K562 (cell line): ENCODE results near the gene TMEM117. TPM values are rescaled to one million over a fixed set of nuclear protein-coding genes. Genes with fewer than 3 reads are reported as not detected.

ENCODE experiments used
- ATF3 ChIP-seq, 2 experiments: fragments of 450-650 bp in 1 of 2; sonication (generic) in 1 of 2; formaldehyde crosslinking in 1 of 2; IDR thresholded peaks in 1 of 2; conservative IDR thresholded peaks in 1 of 2; 2 replicates each; pipeline versions ENCODE4 v1.6.1 to v1.8.1; 2016 to 2023; ENCODE audit warnings: mild to moderate bottlenecking in 2 of 2, moderate library complexity in 2 of 2, inconsistent platforms in 1 of 2, missing genetic modification reagents in 1 of 2
- BRCA1 ChIP-seq, 2 experiments: fragments of 450-650 bp in 1 of 2; sonication (generic) in 1 of 2; formaldehyde crosslinking in 1 of 2; IDR thresholded peaks; 2 replicates each; pipeline versions ENCODE4 v1.5.0 to v1.6.1; 2017 to 2020; ENCODE audit warnings: mild to moderate bottlenecking in 1 of 2, missing genetic modification reagents in 1 of 2
- COPS2 ChIP-seq: fragments of 450-650 bp; conservative IDR thresholded peaks from 2 replicates; pipeline ENCODE4 v1.6.1; 2016; ENCODE audit warnings: mild to moderate bottlenecking, moderate library complexity
- CUX1 ChIP-seq: fragments of 200-800 bp; sonication (Bioruptor generic); IDR thresholded peaks from 2 replicates; pipeline ENCODE4 v1.6.1; 2016; ENCODE audit warnings: missing genetic modification characterization, missing compliant biosample characterization
- EWSR1 ChIP-seq: fragments of 450-650 bp; IDR thresholded peaks from 2 replicates; pipeline ENCODE4 v1.6.1; 2018; ENCODE audit warnings: borderline replicate concordance, mild to moderate bottlenecking, low read depth, moderate library complexity; ENCODE audit not compliant: partially characterized antibody
- KDM5B ChIP-seq: fragments of 200-600 bp; sonication (generic); IDR thresholded peaks from 2 replicates; pipeline ENCODE4 v1.6.1; 2012; ENCODE audit warnings: low read depth, mild to moderate bottlenecking, moderate library complexity, low read length, control low read depth, inconsistent platforms; ENCODE audit not compliant: insufficient replicate concordance
- MECOM ChIP-seq: fragments of 250-450 bp; sonication (Bioruptor Pico); IDR thresholded peaks from 2 replicates; pipeline ENCODE4 v1.8.0; 2022; ENCODE audit warnings: inconsistent platforms
- MYBL2 ChIP-seq, 2 experiments: fragments of 450-650 bp in 1 of 2; sonication (generic) in 1 of 2; formaldehyde crosslinking in 1 of 2; IDR thresholded peaks; 2 replicates each; pipeline versions ENCODE4 v1.6.1 to v1.8.1; 2017 to 2022; ENCODE audit warnings: borderline replicate concordance in 1 of 2, inconsistent platforms in 1 of 2, low read depth in 1 of 2, mild to moderate bottlenecking in 1 of 2, missing genetic modification reagents in 1 of 2, moderate library complexity in 1 of 2
- NR4A1 ChIP-seq, 2 experiments: fragments of 250-450 bp in 1 of 2; fragments of 450-650 bp in 1 of 2; sonication (Bioruptor Pico) in 1 of 2; IDR thresholded peaks; 2 replicates each; pipeline versions ENCODE4 v1.4.0 to v1.6.1; 2016 to 2020; ENCODE audit warnings: mild to moderate bottlenecking in 2 of 2, missing compliant biosample characterization in 1 of 2, missing genetic modification characterization in 1 of 2, moderate library complexity in 1 of 2
- SOX6 ChIP-seq: fragments of 450-650 bp; IDR thresholded peaks from 2 replicates; pipeline ENCODE4 v1.6.1; 2014; ENCODE audit warnings: mild to moderate bottlenecking
- STAT5B ChIP-seq: fragments of 250-450 bp; sonication (Bioruptor Pico); IDR thresholded peaks from 2 replicates; pipeline ENCODE4 v1.8.0; 2021; ENCODE audit warnings: mild to moderate bottlenecking, inconsistent platforms
- ZKSCAN8 ChIP-seq: fragments of 200-800 bp; sonication (Bioruptor generic); IDR thresholded peaks from 2 replicates; pipeline ENCODE4 v1.6.1; 2016; ENCODE audit warnings: missing genetic modification characterization, missing compliant biosample characterization
- ZNF253 ChIP-seq: fragments of 250-450 bp; sonication (Bioruptor Pico); conservative IDR thresholded peaks from 2 replicates; pipeline ENCODE4 v1.6.1; 2021; ENCODE audit warnings: mild to moderate bottlenecking
- ZNF518B ChIP-seq: fragments of 250-450 bp; sonication (Bioruptor Pico); IDR thresholded peaks from 2 replicates; pipeline ENCODE4 v1.5.0; 2021; ENCODE audit warnings: mild to moderate bottlenecking, moderate library complexity
- polyA plus RNA-seq, 8 experiments: library from polyadenylated mRNA; depleted of rRNA in 4 of 8; stranded (reverse) in 5 of 8; unstranded in 3 of 8; fragments of >200 nt; fragmentation: Nextera tagmentation in 2 of 8; fragmentation: Illumina TruSeq in 1 of 8; extraction: Ambion mirVana in 2 of 8; extraction: Trizol in 1 of 8; gene quantifications; 2 replicates each; pipeline versions ENCODE4 v1.2.1 to v1.2.3, GENCODE V29; 2011 to 2014; ENCODE audit warnings: inconsistent platforms in 1 of 8, missing spikeins in 1 of 8
- total RNA-seq, 7 experiments: library from RNA; depleted of rRNA in 6 of 7; stranded (reverse); fragments of >200 nt in 6 of 7; fragmentation: Illumina TruSeq in 2 of 7; extraction: Trizol in 2 of 7; gene quantifications; 2 replicates each; pipeline versions ENCODE4 v1.2.1 to v1.2.3, GENCODE V29; 2011 to 2021; ENCODE audit warnings: low replicate concordance in 1 of 7
- TF ChIP-seq, protein P1 (sequence below): fragments of 250-450 bp; sonication (Bioruptor Pico); IDR thresholded peaks from 2 replicates; pipeline ENCODE4 v1.8.0; 2021; ENCODE audit warnings: moderate library complexity, mild to moderate bottlenecking, inconsistent platforms

Gene TMEM117
- total and polyA plus RNA-seq, 9 of the 15 experiments (the other 6 are each of a cell fraction or from before 2014, with no cell fraction given) = 0.31 to 2.8 (median 1.0) TPM

DNA sequence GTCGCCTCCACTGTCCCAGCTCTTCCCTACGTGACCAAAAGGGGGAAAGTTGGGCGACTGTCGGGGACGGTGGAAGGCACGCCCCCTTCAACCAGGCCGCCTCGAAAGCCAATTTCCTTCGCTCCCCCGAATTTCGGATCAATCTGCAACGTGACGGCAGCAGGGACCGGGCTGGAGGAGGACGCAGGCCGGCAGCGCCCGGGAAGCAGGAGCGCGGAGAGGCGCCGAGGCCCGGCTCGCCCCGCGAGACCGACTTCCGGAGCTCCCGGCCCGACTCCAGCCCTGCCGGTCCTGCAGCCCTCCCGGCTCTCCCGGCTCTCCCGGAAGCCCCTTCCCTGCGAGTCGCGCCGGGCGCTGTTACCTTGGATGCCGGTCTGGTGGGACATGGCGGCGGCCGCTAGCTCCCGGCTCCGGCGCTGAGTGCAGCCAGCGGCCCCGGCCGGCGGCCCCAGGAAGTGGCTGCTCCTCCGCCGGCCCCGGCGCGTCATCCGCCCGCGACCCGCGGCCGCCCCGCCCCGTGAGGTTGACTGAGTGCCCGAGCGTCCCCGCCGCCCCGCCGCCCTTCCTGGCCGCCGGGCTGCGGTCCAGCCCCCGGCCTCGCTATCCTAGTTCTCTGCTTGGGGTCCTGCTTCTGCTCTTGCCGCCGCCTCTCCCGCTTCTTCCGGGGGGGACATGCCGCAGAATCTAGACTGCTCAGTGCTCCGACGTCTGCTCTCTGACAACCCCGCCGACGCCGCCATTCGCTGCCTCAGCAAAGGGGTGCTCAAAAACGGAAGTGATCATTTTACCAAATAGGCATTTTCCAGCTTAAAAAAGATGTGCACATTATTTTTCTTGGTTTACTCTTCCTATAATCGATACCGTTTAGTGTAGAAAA lies 29.8 kb upstream of the TMEM117 start, which contains the start of gene TWF1 (continued):
- TF ChIP-seq ATF3 (IDR thresholded peaks at IDR 0.05) (no peak), ATF3 (CRISPR knock-in tag; conservative IDR thresholded peaks at IDR 0.05) (no peak), CUX1 (CRISPR knock-in tag) (no peak), ZNF518B (CRISPR knock-in tag) (no peak), ZNF253 (no peak), EWSR1 (no peak), NR4A1 (CRISPR knock-in tag; IDR thresholded peaks at IDR 0.05) (no peak), NR4A1 (tag; IDR thresholded peaks at IDR 0.05) (0 out of 2 replicates have a peak, but pooled peaks have one; percentile 61), KDM5B (peak; percentile 80), STAT5B (CRISPR knock-in tag) (no peak), COPS2 (no peak), ZKSCAN8 (CRISPR knock-in tag) (no peak), SOX6 (0 out of 2 replicates have a peak, but pooled peaks have one; percentile 22), BRCA1 (IDR thresholded peaks at IDR 0.05) (no peak), BRCA1 (CRISPR knock-in tag; IDR thresholded peaks at IDR 0.05) (no peak), MYBL2 (IDR thresholded peaks at IDR 0.05; ENCODE audit: low read depth) (no peak), MYBL2 (CRISPR knock-in tag; IDR thresholded peaks at IDR 0.05; ENCODE audit: borderline replicate concordance) (no peak), MECOM (CRISPR knock-in tag) (no peak)
- TF ChIP-seq, protein P1, sequence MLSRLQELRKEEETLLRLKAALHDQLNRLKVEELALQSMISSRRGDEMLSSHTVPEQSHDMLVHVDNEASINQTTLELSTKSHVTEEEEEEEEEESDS (CRISPR knock-in tag) = no peak
